Spleen (tissue), 11 donors: ENCODE data around the gene SSU72. TPM values are rescaled to one million over a fixed set of nuclear protein-coding genes. Genes with fewer than 3 reads are reported as not detected.
A peak's percentile ranks its signal among the peaks of the same experiment; 100 is the strongest.

ENCODE experiments used
- DNase-seq: peaks from one replicate; pipeline ENCODE4 v3.0.0-alpha.2; 2020
- H3K27ac ChIP-seq, 8 donors: fragments of 200-600 bp; sonication (generic) in 7 of 8; 1 replicate in 4 of 8; 2 replicates in 4 of 8; pipeline versions ENCODE4 v1.5.0 to v1.8.0; 2016 to 2021; ENCODE audit warnings: inconsistent platforms in 4 of 8, mild to moderate bottlenecking in 4 of 8, moderate library complexity in 1 of 8
- H3K27me3 ChIP-seq, 7 donors: fragments of 200-600 bp; sonication (generic) in 6 of 7; replicated peaks in 1 of 7; 1 replicate in 4 of 7; 2 replicates in 3 of 7; pipeline versions ENCODE4 v1.5.0 to v1.8.0; 2016 to 2021; ENCODE audit warnings: inconsistent platforms in 3 of 7, mild to moderate bottlenecking in 1 of 7
- H3K36me3 ChIP-seq, 6 donors: fragments of 200-600 bp; sonication (generic) in 5 of 6; 1 replicate in 4 of 6; 2 replicates in 2 of 6; pipeline versions ENCODE4 v1.5.0 to v1.8.0; 2016 to 2021; ENCODE audit warnings: inconsistent platforms in 2 of 6
- H3K4me1 ChIP-seq, 6 donors: fragments of 200-600 bp; sonication (generic) in 5 of 6; 1 replicate in 3 of 6; 2 replicates in 3 of 6; pipeline versions ENCODE4 v1.5.0 to v1.8.0; 2016 to 2021; ENCODE audit warnings: inconsistent platforms in 3 of 6
- H3K4me3 ChIP-seq, 8 donors: fragments of 200-600 bp; sonication (generic) in 7 of 8; 1 replicate in 4 of 8; 2 replicates in 4 of 8; pipeline versions ENCODE4 v1.5.0 to v1.8.0; 2016 to 2021; ENCODE audit warnings: inconsistent platforms in 4 of 8, mild to moderate bottlenecking in 4 of 8, moderate library complexity in 2 of 8
- H3K9me3 ChIP-seq, 8 donors: fragments of 200-600 bp; sonication (generic) in 7 of 8; 1 replicate in 4 of 8; 2 replicates in 4 of 8; pipeline versions ENCODE4 v1.5.0 to v1.8.0; 2016 to 2021; ENCODE audit warnings: inconsistent platforms in 4 of 8
- CTCF ChIP-seq, 11 experiments: fragments of 200-600 bp in 7 of 11; fragments of 450-650 bp in 4 of 11; sonication (generic) in 4 of 11; IDR thresholded peaks in 8 of 11; conservative IDR thresholded peaks in 3 of 11; 1 replicate in 7 of 11; 2 replicates in 4 of 11; pipeline versions ENCODE4 v1.4.0 to v1.8.0; 2016 to 2021; ENCODE audit warnings: antibody characterized with exemption in 11 of 11, inconsistent platforms in 4 of 11, mild to moderate bottlenecking in 1 of 11
- POLR2A ChIP-seq, 3 donors: fragments of 450-650 bp; IDR thresholded peaks; one replicate each; pipeline ENCODE4 v1.5.1; 2017; ENCODE audit warnings: antibody characterized with exemption in 3 of 3, mild to moderate bottlenecking in 1 of 3
- POLR2AphosphoS5 ChIP-seq, 3 donors: sonication (generic); formaldehyde crosslinking; IDR thresholded peaks; one replicate each; pipeline ENCODE4 v1.5.1; 2017; ENCODE audit warnings: antibody characterized with exemption in 3 of 3
- WGBS, 5 donors: extraction: QIAGEN DNeasy Blood & Tissue Kit in 3 of 5; methylation state at CpG; one replicate each; pipeline versions ENCODE4 v1.1.5 to v1.1.7; 2013 to 2018; 5-methylcytosine and 5-hydroxymethylcytosine counted together
- intact Hi-C: fragments of 100-400 bp; cut with DNase I; formaldehyde crosslinking; loops from one replicate; pipeline ENCODE4 v1.15.0; 2023; ENCODE audit warnings: low total_unique reads
- polyA plus RNA-seq, 3 donors: library from polyadenylated mRNA; stranded (reverse); fragments of 200-250 nt; gene quantifications; one replicate each; pipeline ENCODE4 v1.2.1, GENCODE V29; 2013
- total RNA-seq, 7 donors: library from RNA; depleted of rRNA in 3 of 7; stranded (reverse); fragments of >200 nt in 3 of 7; fragmentation: NEBNext Ultra II Directional in 4 of 7; extraction: Animal tissue kit (Norgen Biotek cat#: 25700) in 4 of 7; gene quantifications; one replicate each; pipeline versions ENCODE4 v1.1.0 to v1.2.1, GENCODE V29; 2016 to 2021
- donor health status: healthy with polysubstance abuse.
- donor health status: DM: no; HTN: no; CAD: no; lungs with moderate emphysema.
- donor health status: DM: no; HTN: no; CAD: no.
- donor health status: Bipolar disorder and iron deficiency.
- donor health status: healthy.
- donor health status: DM: no; HTN: no; CAD: no.
- donor health status: DM: yes; HTN: yes; CAD: no.

Gene SSU72
- total and polyA plus RNA-seq, 10 donors: 86.7 to 168 (median 107) TPM

GRCh38 chr1:1540090-1540817 lies 34.4 kb downstream of the SSU72 start, which contains the start of gene TMEM240:
TMEM240 (minus strand) TSS chr1:1540624; CDS start chr1:1540346, 278 bp downstream.
- peak within 1 kb of the TSS in 7 of 8 donors; percentile 28 to 73 (median 46) for H3K27ac ChIP-seq
- H3K27me3 ChIP-seq: peaks cover 0 to 20% (median 0%) of the 10 kb centered on the region in 7 donors
- WGBS, 5 donors: 1 to 2% (median 1%) methylated on average over 15 to 92 of the region's 100 CpGs
- no peak for DNase-seq
- peaks cover 0 to 65% (median 28%) of the 10 kb centered on the region in 6 donors for H3K4me1 ChIP-seq
- peaks cover 0 to 54% (median 24%) of the 10 kb centered on the region in 6 donors for H3K36me3 ChIP-seq
- H3K4me3 ChIP-seq: peak within 1 kb of the TSS; percentile 27 to 76 (median 44)
- TF ChIP-seq POLR2AphosphoS5 (IDR thresholded peaks at IDR 0.05) (no peak), CTCF (IDR thresholded peaks at IDR 0.05 in 8 of 11, conservative IDR thresholded peaks at IDR 0.05 in 3 of 11) (no peak), POLR2A (IDR thresholded peaks at IDR 0.05) (no peak)
- no peaks in the 10 kb centered on the region for H3K9me3 ChIP-seq
- intact Hi-C loops: no loop called here

GRCh38 chr1:1539310-1540089 lies 35.2 kb downstream of the SSU72 start:
- H3K9me3 ChIP-seq: no peaks in the 10 kb centered on the region
- H3K4me3 ChIP-seq: peak overlapping the region; percentile 9 to 76 (median 44)
- 16 to 30% (median 22%) methylated on average over 5 to 66 of the region's 66 CpGs for WGBS, 5 donors
- TF ChIP-seq CTCF (IDR thresholded peaks at IDR 0.05 in 8 of 11, conservative IDR thresholded peaks at IDR 0.05 in 3 of 11) (no peak), POLR2A (IDR thresholded peaks at IDR 0.05) (no peak), POLR2AphosphoS5 (IDR thresholded peaks at IDR 0.05) (peak in 2 of 3 donors; percentile 27 to 28)
- intact Hi-C loops: no loop called here
- peak overlapping the region in 5 of 8 donors; percentile 11 to 73 (median 51) for H3K27ac ChIP-seq
- H3K36me3 ChIP-seq: peaks cover 0 to 53% (median 24%) of the 10 kb centered on the region in 6 donors
- DNase-seq: no peak
- peaks cover 0 to 57% (median 28%) of the 10 kb centered on the region in 6 donors for H3K4me1 ChIP-seq
- H3K27me3 ChIP-seq: peaks cover 0 to 20% (median 0%) of the 10 kb centered on the region in 7 donors

GRCh38 chr1:1538989-1539309 lies 35.7 kb downstream of the SSU72 start:
- Histone ChIP-seq H3K4me3 (peak overlapping the region in 3 of 8 donors; percentile 48 to 76 (median 55)), H3K9me3 (no peaks in the 10 kb centered on the region), H3K4me1 (peaks cover 0 to 56% (median 28%) of the 10 kb centered on the region in 6 donors), H3K27ac (peak overlapping the region in 1 of 8 donors; percentile 70), H3K36me3 (peaks cover 0 to 53% (median 24%) of the 10 kb centered on the region in 6 donors), H3K27me3 (peaks cover 0 to 20% (median 0%) of the 10 kb centered on the region in 7 donors)
- intact Hi-C loops: no loop called here
- 84 to 94% (median 89%) methylated on average over 10 to 18 of the region's 18 CpGs for WGBS, 5 donors
- no peak for TF ChIP-seq POLR2A (IDR thresholded peaks at IDR 0.05)
- TF ChIP-seq POLR2AphosphoS5 (IDR thresholded peaks at IDR 0.05): no peak
- no peak for TF ChIP-seq CTCF (IDR thresholded peaks at IDR 0.05 in 8 of 11, conservative IDR thresholded peaks at IDR 0.05 in 3 of 11)
- no peak for DNase-seq
